Liver (tissue), 3 donors: Measurements from ENCODE around the gene DAGLA.

ENCODE experiments used
- CTCF ChIP-seq: fragments of 150-350 bp; IDR thresholded peaks from 2 replicates; pipeline ENCODE4 v1.5.1; 2017; ENCODE audit warnings: improper control_type of control experiment, low read depth, low read length; ENCODE audit not compliant: missing input control
- FOXA1 ChIP-seq: IDR thresholded peaks from 2 replicates; pipeline ENCODE4 v1.6.1; 2016; ENCODE audit warnings: antibody characterized with exemption
- JUND ChIP-seq, 2 donors: IDR thresholded peaks; 2 replicates each; pipeline ENCODE4 v1.6.1; 2016; ENCODE audit warnings: antibody characterized with exemption in 2 of 2
- MAX ChIP-seq: IDR thresholded peaks from 2 replicates; pipeline ENCODE4 v1.6.1; 2016; ENCODE audit warnings: antibody characterized with exemption
- NR2F2 ChIP-seq: IDR thresholded peaks from 2 replicates; pipeline ENCODE4 v1.6.1; 2016; ENCODE audit warnings: antibody characterized with exemption
- RAD21 ChIP-seq, 2 donors: IDR thresholded peaks; 2 replicates each; pipeline ENCODE4 v1.6.1; 2016; ENCODE audit warnings: antibody characterized with exemption in 2 of 2, mild to moderate bottlenecking in 2 of 2
- SP1 ChIP-seq: IDR thresholded peaks from 2 replicates; pipeline ENCODE4 v1.6.1; 2018; ENCODE audit warnings: antibody characterized with exemption, mild to moderate bottlenecking
- TAF1 ChIP-seq: conservative IDR thresholded peaks from 2 replicates; pipeline ENCODE4 v1.6.1; 2016; ENCODE audit warnings: antibody characterized with exemption, mild to moderate bottlenecking
- TF ChIP-seq, protein P1 (sequence below): IDR thresholded peaks from 2 replicates; pipeline ENCODE4 v1.6.1; 2016; ENCODE audit warnings: antibody characterized with exemption, mild to moderate bottlenecking
- donor health status: healthy.
- donor health status: healthy.

DNA sequence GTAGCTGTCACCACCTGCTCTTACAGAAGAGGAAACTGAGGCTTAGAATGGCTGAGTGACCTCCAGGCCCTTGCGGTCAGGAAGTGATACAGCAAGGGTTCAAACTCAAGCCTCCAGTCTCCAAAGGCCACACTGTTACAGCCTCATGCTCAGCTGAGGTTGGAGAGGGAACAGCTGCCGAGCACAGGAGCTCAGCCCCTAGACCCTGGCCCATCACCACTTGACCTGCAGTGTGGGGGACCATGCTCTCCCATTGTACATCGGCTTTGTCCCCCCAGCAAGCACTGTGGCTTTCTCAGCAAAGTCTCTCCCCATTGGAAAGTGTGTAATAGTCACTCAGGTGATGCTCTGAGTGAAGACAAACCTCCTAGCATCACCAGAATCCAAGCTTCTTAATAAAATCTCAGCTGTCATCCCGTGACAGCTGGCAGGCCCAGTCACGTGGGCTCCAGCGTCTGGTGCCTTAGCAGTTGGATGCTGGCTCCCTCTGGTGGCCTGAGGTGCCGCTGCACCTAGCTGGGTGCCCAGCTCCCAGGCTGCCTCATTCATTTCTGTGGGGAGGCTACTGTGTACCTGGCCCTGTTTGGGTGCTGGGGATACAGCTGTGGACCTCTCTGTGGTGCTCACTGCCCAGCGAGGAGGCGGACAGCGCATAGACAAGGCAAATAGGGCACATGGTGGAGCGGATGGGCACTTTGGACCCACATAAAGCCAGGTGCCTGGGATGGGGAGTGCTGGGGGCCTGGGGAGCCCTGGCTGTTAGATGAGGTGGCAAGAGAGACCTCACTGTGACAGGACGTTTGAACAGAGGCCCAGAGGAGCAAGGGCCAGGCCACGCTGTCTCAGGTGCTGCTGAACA is 53.2 kb downstream of the DAGLA start:
- TF ChIP-seq CTCF (peak; percentile 96), FOXA1 (no peak), SP1 (no peak), RAD21 (IDR thresholded peaks at IDR 0.05) (peak; percentile 90 to 94), JUND (IDR thresholded peaks at IDR 0.05) (no peak), NR2F2 (no peak), TAF1 (no peak), MAX (no peak)
- TF ChIP-seq, protein P1, sequence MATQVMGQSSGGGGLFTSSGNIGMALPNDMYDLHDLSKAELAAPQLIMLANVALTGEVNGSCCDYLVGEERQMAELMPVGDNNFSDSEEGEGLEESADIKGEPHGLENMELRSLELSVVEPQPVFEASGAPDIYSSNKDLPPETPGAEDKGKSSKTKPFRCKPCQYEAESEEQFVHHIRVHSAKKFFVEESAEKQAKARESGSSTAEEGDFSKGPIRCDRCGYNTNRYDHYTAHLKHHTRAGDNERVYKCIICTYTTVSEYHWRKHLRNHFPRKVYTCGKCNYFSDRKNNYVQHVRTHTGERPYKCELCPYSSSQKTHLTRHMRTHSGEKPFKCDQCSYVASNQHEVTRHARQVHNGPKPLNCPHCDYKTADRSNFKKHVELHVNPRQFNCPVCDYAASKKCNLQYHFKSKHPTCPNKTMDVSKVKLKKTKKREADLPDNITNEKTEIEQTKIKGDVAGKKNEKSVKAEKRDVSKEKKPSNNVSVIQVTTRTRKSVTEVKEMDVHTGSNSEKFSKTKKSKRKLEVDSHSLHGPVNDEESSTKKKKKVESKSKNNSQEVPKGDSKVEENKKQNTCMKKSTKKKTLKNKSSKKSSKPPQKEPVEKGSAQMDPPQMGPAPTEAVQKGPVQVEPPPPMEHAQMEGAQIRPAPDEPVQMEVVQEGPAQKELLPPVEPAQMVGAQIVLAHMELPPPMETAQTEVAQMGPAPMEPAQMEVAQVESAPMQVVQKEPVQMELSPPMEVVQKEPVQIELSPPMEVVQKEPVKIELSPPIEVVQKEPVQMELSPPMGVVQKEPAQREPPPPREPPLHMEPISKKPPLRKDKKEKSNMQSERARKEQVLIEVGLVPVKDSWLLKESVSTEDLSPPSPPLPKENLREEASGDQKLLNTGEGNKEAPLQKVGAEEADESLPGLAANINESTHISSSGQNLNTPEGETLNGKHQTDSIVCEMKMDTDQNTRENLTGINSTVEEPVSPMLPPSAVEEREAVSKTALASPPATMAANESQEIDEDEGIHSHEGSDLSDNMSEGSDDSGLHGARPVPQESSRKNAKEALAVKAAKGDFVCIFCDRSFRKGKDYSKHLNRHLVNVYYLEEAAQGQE, result no peak
